ENCODE results near the gene RALA. TPM values are rescaled to one million over a fixed set of nuclear protein-coding genes. Genes with fewer than 3 reads are reported as not detected.
A peak's percentile ranks its signal among the peaks of the same experiment; 100 is the strongest.

RALA gene
- total RNA-seq, 6 experiments from 2014 or later, result 7.5 to 13.8 (median 12.4) TPM

DNA sequence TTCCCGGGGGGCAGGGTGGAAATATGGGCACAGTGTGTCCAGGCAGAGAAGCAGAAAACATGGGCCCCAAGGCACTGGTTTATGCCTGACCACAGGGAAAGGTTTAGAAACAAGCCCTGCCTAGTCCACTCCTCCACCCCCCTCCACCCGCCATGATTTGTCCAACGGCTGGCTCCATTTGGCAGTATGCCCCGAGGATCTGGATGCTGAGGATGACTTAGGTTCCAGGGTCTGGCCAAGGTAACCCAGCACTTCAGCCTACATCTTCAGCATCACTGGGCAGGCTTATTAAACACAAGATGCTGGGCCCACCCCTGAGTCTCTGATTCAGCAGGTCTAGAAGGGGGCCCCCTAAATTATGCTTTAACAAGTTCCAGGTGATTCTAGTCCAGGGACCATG lies 121.9 kb downstream of the RALA start:
- ATAC-seq, result no peak
- WGBS (ENCODE audit: insufficient coverage, low coverage, low lambda C conversion rate, missing lambda C conversion rate), result 60% methylated on average over 1 of the region's 4 CpGs
- H3K4me1 ChIP-seq, result peaks cover 0 to 3% (median 0%) of the 10 kb centered on the region in 4 donors
- DNase-seq, result no peak
- no peaks in the 10 kb centered on the region for H3K36me3 ChIP-seq
- TF ChIP-seq CTCF (IDR thresholded peaks at IDR 0.05) (no peak), POLR2A (IDR thresholded peaks at IDR 0.05) (no peak)
- no peaks in the 10 kb centered on the region for H3K9me3 ChIP-seq
- H3K27ac ChIP-seq, result no peak overlapping the region
- H3K4me3 ChIP-seq, result no peak overlapping the region
- H3K27me3 ChIP-seq, result no peaks in the 10 kb centered on the region
- intact Hi-C loops (cut with DNase I), result loop anchor here in 1 of 2 donors (10.0 kb wide), 1 partner anchor 171 kb away; no protein-coding TSS in a partner anchor

- Histone ChIP-seq H3K4me3 (no peak overlapping the region), H3K36me3 (no peaks in the 10 kb centered on the region), H3K4me1 (peaks cover 0 to 3% (median 0%) of the 10 kb centered on the region in 4 donors), H3K27ac (no peak overlapping the region), H3K9me3 (no peaks in the 10 kb centered on the region), H3K27me3 (no peaks in the 10 kb centered on the region)
- intact Hi-C loops (cut with DNase I), result loop anchor here in 1 of 2 donors (10.0 kb wide), 1 partner anchor 171 kb away; no protein-coding TSS in a partner anchor
- DNase-seq (peak; percentile 60 to 74 (median 67)), ATAC-seq (peak; percentile 93 to 95 (median 95))
- TF ChIP-seq POLR2A (IDR thresholded peaks at IDR 0.05) (no peak), CTCF (IDR thresholded peaks at IDR 0.05) (peak; percentile 72 to 80 (median 76))
- 24% methylated on average over 11 of the region's 11 CpGs for WGBS (ENCODE audit: insufficient coverage, low coverage, low lambda C conversion rate, missing lambda C conversion rate)
Observed at GRCh38 chr7:39746103-39746819, 122.9 kb downstream of the RALA start.

DNA sequence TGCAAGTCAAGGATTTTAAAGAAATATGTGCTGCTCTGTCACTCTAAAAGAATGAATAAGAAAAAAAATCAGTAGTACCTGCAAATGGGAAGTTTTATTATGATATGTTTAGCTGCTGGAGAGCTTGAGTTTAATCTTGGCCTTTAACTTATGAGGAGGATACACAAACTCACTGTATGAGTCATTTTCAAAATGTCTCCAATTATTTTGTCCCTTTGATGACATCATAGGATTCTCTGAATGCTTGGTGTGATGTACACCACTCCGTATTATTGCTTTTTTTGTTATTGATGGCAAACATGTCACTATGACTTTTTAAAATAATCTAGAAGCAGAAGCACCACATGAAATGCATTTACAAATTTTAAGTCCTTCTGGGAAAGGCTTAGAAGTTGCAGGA lies 125.8 kb downstream of the RALA start:
- intact Hi-C loops (cut with DNase I), result loop anchor here in 1 of 2 donors (10.0 kb wide), 1 partner anchor 174 kb away; no protein-coding TSS in a partner anchor
- no peak overlapping the region for H3K4me3 ChIP-seq
- no peaks in the 10 kb centered on the region for H3K36me3 ChIP-seq
- TF ChIP-seq POLR2A (IDR thresholded peaks at IDR 0.05) (no peak), CTCF (IDR thresholded peaks at IDR 0.05) (no peak)
- H3K27ac ChIP-seq, result no peak overlapping the region
- DNase-seq, result no peak
- no peaks in the 10 kb centered on the region for H3K27me3 ChIP-seq
- WGBS (ENCODE audit: insufficient coverage, low coverage, low lambda C conversion rate, missing lambda C conversion rate), result 89% methylated on average over 1 of the region's 1 CpG
- H3K4me1 ChIP-seq, result no peaks in the 10 kb centered on the region
- no peaks in the 10 kb centered on the region for H3K9me3 ChIP-seq
- ATAC-seq, result no peak

- intact Hi-C loops (cut with DNase I), result loop anchor here in 1 of 2 donors (10.0 kb wide), 1 partner anchor 175 kb away; no protein-coding TSS in a partner anchor
- H3K36me3 ChIP-seq, result no peaks in the 10 kb centered on the region
- H3K4me3 ChIP-seq, result no peak overlapping the region
- ATAC-seq, result no peak
- H3K27ac ChIP-seq, result no peak overlapping the region
- 84% methylated on average over 2 of the region's 2 CpGs for WGBS (ENCODE audit: insufficient coverage, low coverage, low lambda C conversion rate, missing lambda C conversion rate)
- TF ChIP-seq POLR2A (IDR thresholded peaks at IDR 0.05) (no peak), CTCF (IDR thresholded peaks at IDR 0.05) (no peak)
- no peak for DNase-seq
- H3K4me1 ChIP-seq, result no peaks in the 10 kb centered on the region
- no peaks in the 10 kb centered on the region for H3K27me3 ChIP-seq
- no peaks in the 10 kb centered on the region for H3K9me3 ChIP-seq
Observed at GRCh38 chr7:39749717-39750116, 126.3 kb downstream of the RALA start.
